CD4-positive, alpha-beta T cell treated with Interleukin-1 beta for 1 hour (primary cell): Measurements from ENCODE around the gene WIPF1.
"Not testable (repeated sequence)": the region's sequence is repeated elsewhere in the genome, so short reads cannot be mapped to it uniquely, and the experiment has no call there.

ENCODE experiments used
- DNase-seq, 2 donors: peaks; one replicate each; pipeline ENCODE4 v3.0.0-alpha.2; 2020 to 2022

WIPF1 gene

GRCh38 chr2:174570318-174570958 lies 27.2 kb downstream of the WIPF1 start:
- DNase-seq = no peak

DNA sequence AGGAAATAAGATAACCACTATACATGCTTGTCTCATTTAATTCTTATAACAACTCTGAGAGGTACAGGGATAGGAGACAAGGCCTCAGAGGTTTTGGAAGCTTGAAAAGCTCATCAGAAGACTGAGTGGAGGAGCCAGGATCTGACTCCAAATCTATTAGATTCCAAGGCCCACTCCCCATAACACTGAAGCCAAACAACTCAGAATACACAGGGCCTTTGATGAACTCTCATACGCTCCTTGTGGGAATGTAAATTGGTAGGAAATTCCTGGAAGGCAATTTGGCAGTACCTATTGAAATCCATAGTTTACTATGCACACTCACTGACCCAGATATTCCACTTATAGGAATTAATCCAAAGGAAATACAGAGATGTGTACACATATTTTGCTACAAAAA lies 27.9 kb downstream of the WIPF1 start:
- DNase-seq = no peak

- no peak for DNase-seq
Observed at GRCh38 chr2:174568425-174568824, 29.2 kb downstream of the WIPF1 start.

GRCh38 chr2:174566871-174567270 lies 30.7 kb downstream of the WIPF1 start:
- no peak for DNase-seq

- no peak for DNase-seq
Observed at GRCh38 chr2:174563530-174564282, 33.9 kb downstream of the WIPF1 start.

DNA sequence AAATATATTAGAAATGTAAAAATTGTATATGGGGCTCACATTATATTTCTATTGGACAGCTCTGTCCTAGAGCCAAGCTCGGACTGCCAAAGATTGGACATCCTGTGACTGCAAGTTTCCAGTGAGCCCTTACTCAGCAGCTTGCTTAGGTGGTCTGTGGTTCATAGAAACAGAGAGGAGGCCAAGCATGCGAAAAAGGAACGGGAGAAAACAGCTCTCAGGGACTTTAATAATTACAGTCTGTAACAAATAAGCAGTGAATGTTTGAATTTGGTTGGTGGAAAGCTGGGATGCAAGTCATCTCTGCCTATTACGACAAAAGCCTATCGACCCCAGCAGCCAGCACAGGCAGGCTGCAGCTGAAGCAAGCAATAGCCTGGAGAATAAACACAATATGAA lies 35.6 kb downstream of the WIPF1 start:
- no peak for DNase-seq

GRCh38 chr2:174561283-174561971 lies 36.2 kb downstream of the WIPF1 start:
- no peak for DNase-seq

DNA sequence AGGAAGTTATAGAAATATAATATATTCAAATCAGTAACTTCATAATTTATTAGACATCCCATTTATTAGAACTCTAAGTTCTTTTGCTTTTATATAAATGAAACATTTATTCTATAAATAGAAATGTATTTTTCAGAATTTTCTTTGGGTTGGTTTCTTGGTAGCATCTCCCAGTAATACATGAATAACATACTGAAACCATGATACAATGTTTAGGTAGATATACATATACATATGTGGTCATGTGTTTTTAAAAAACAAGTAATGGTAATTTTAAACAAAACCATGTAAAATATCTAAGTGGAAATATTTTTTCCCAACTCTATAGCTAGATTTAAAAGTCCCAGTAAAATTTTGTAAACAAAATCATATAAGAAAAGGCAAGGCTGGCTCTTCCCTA lies 36.9 kb downstream of the WIPF1 start:
- DNase-seq = no peak

GRCh38 chr2:174555998-174556397 lies 41.6 kb downstream of the WIPF1 start:
- DNase-seq = no peak

- peak in 1 of 2 donors; percentile 46 for DNase-seq
Observed at GRCh38 chr2:174554529-174555150, 43.0 kb downstream of the WIPF1 start.

GRCh38 chr2:174553811-174554493 lies 43.7 kb downstream of the WIPF1 start:
- DNase-seq = peak; percentile 17 to 51

GRCh38 chr2:174552880-174553279 lies 44.7 kb downstream of the WIPF1 start:
- DNase-seq = no peak

GRCh38 chr2:174551697-174552096 lies 45.9 kb downstream of the WIPF1 start:
- DNase-seq = no peak

GRCh38 chr2:174548646-174549045 lies 49.0 kb downstream of the WIPF1 start:
- not testable (repeated sequence) for DNase-seq

DNA sequence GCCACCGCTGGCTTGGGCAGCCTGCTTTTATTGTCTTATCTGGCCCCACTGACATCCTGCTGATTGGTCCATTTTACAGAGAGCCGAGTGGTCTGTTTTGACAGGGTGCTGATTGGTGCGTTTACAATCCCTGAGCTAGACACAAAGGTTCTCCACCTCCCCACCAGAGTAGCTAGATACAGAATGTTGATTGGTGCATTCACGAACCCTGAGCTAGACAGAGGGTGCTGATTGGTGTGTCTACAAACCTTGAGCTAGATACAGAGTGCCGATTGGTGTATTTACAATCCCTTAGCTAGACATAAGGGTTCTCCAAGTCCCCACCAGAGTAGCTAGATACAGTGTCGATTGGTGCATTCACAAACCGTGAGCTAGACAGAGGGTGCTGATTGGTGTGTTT lies 49.6 kb downstream of the WIPF1 start:
- DNase-seq = not testable (repeated sequence)

DNA sequence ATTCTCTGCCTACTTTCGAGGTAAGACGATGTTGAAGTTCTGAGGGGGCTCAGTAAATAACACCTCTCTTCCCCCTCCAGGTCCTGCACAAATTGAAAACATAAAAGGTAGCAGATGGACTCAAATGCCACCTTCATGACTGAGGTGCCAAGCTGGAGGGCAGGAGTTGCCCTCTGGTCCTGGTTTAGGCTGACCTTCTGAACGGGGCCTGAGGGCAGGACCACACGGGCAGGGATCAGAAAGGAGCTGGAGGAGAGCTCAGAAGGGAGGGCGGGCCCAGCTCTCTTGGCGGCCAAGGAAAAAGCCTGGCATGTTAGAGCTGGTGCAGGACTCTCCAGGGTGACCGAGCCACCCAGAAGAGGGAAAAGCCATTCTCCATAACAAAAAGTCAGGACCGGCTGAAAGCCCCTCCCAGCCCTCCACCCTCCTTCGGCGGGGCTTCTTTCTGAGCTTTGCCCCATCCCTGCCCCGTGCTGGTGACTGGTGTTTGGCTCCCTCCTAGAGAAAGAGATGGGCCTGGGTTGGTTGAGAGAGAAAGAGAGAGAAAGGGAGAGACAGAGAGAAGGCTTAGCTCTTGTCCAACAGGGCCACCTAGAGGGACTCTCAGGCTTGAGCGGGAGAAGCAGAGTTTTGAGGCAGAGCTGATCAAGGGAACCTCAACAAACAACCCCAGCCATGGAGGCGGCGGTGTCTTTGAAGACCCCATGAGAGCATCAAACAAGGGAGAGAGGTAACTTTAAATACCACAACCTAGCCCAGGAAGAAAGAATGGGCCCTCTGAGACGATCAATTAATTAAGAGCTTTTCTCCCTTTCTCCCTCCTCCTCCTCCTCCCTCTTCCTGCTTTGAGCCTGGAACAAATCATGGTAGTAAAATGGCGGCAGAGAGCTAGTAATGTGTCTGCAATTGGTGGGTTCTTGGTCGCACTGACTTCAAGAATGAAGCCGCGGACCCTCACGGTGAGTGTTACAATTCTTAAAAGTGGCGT lies 50.8 kb downstream of the WIPF1 start:
- peak; percentile 41 to 46 for DNase-seq

DNA sequence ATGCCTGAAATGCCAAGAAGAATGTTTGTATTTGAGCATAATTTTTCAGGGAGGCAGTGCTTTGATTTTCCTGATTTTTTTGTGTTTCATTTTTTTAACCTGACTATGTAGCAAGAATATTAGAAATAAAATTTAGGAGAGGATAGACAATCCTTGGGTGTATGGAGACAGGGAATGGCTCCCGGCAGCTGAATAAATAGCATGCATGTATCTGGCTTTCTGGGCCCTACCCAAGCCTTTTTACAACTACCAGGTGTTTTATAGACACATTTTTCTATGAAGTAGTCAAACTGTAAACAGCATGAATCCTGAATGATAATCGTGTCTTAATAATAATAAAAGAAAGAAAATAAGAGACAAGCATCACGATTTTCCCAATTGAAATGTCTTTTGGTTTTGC lies 52.4 kb downstream of the WIPF1 start:
- no peak for DNase-seq

DNA sequence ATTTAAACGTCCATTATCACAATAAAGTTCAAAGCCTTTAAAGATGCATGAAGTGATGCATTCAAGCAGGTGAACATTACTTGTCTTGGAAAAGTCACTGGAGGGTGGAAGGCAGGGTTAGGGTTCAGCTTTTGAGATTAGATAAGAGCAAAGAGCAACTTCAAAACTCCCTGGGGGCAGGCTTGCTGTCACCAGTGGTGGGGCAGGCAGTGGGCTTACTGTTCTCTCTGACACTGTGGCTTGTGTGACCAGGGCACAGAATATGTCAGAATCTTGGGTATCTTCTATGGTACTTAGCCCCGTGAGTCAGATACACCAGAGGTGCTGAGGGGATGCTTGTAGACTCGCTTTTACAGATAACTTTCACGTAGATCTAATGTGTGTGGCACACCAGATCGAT lies 52.8 kb downstream of the WIPF1 start:
- DNase-seq = no peak

- no peak for DNase-seq
Observed at GRCh38 chr2:174544156-174544555, 53.4 kb downstream of the WIPF1 start.

DNA sequence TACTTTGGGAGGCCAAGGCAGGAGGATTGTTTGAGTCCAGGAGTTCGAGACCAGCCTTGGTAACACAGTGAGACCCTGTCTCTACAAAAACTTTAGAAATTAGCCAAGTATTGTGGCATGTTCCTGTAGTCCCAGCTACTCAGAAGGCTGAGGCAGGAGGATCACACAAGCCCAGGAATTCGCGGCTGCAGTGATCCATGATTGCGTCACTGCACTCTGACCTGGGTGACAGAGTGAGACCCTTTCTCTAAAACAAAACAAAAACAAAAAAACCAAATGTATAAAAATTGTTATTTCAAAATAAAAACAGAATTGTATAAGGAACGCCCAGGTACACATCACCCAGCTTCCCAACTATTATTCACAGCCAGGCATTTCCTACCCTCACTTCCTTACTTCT lies 56.7 kb downstream of the WIPF1 start:
- DNase-seq = no peak
